ENCODE data around the gene CEP192. TPM values are rescaled to one million over a fixed set of nuclear protein-coding genes. Genes with fewer than 3 reads are reported as not detected.

CEP192 gene
- polyA plus RNA-seq, 1 of the 3 experiments (the other 2 are of a cell fraction), result 9.4 TPM

DNA sequence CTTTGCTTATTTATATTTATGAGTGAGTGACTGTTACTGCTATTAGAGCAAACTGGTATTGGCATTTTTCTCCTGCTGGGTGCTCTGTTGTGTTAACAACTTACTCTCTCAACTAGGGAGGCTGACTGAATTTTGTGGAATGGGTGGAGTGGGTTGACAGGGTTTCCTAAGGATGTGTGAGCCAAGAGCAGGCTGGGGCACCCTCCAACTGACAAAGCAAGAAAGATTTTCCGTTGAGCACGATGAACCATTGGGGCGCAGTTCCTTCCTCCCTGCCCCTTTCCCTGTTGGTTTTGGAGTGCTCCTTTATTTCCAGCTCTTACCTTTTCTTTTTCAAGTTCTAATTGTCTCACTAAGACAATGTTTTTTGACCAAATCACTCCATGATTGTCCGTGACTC, 23.0 kb upstream of the CEP192 start:
- no peak overlapping the region for H3K27ac ChIP-seq (ENCODE audit: low read depth in 2 of 2, low read length in 1 of 2)
- no peak for DNase-seq
- no peak overlapping the region for H3K9ac ChIP-seq
- H4K20me1 ChIP-seq (ENCODE audit: insufficient read depth), result no peaks in the 10 kb centered on the region
- no peak overlapping the region for H3K4me2 ChIP-seq
- no peaks in the 10 kb centered on the region for H3K27me3 ChIP-seq (ENCODE audit: insufficient read depth)
- H3K36me3 ChIP-seq (replicated peaks in 1 of 2; ENCODE audit: control insufficient read depth in 1 of 2, insufficient read depth in 2 of 2, low read length in 1 of 2), result peaks cover 24 to 42% of the 10 kb centered on the region in 2 experiments
- no peak overlapping the region for H2AFZ ChIP-seq (ENCODE audit: low read depth)
- ChIA-PET CTCF (no interaction called here), POLR2A (no interaction called here)
- peaks cover 5% of the 10 kb centered on the region for H3F3A ChIP-seq (replicated peaks; ENCODE audit: insufficient read depth)
- H3K9me2 ChIP-seq, result no peaks in the 10 kb centered on the region
- no peaks in the 10 kb centered on the region for H3K9me3 ChIP-seq
- H3K4me1 ChIP-seq (ENCODE audit: control insufficient read depth in 1 of 2, insufficient read depth in 2 of 2, low read depth in 1 of 2, low read length in 1 of 2), result no peaks in the 10 kb centered on the region
- 86% methylated on average over 4 of the region's 4 CpGs for WGBS (ENCODE audit: low lambda C conversion rate)
- TF ChIP-seq, protein P1, sequence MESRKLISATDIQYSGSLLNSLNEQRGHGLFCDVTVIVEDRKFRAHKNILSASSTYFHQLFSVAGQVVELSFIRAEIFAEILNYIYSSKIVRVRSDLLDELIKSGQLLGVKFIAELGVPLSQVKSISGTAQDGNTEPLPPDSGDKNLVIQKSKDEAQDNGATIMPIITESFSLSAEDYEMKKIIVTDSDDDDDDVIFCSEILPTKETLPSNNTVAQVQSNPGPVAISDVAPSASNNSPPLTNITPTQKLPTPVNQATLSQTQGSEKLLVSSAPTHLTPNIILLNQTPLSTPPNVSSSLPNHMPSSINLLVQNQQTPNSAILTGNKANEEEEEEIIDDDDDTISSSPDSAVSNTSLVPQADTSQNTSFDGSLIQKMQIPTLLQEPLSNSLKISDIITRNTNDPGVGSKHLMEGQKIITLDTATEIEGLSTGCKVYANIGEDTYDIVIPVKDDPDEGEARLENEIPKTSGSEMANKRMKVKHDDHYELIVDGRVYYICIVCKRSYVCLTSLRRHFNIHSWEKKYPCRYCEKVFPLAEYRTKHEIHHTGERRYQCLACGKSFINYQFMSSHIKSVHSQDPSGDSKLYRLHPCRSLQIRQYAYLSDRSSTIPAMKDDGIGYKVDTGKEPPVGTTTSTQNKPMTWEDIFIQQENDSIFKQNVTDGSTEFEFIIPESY (IDR thresholded peaks at IDR 0.05; ENCODE audit: borderline replicate concordance, low read depth), result no peak
- no peak for TF ChIP-seq RCOR1 (IDR thresholded peaks at IDR 0.05; ENCODE audit: low read length)
- no peak for TF ChIP-seq SMC3 (IDR thresholded peaks at IDR 0.05; ENCODE audit: low read depth, low read length)
- no peak for TF ChIP-seq ELF1 (IDR thresholded peaks at IDR 0.05)
- no peak for TF ChIP-seq IRF3 (IDR thresholded peaks at IDR 0.05; ENCODE audit: low read depth, low read length)
- no peak for TF ChIP-seq GATA2 (CRISPR knock-in tag; IDR thresholded peaks at IDR 0.05)
- no peak for TF ChIP-seq RAD21 (IDR thresholded peaks at IDR 0.05; ENCODE audit: low read length)
- no peak for TF ChIP-seq FOXJ3 (CRISPR knock-in tag; IDR thresholded peaks at IDR 0.05)
- no peak for TF ChIP-seq CTCF (IDR thresholded peaks at IDR 0.05)
- no peak for TF ChIP-seq GABPA (IDR thresholded peaks at IDR 0.05; ENCODE audit: low read depth)
- TF ChIP-seq FOSL2 (IDR thresholded peaks at IDR 0.05; ENCODE audit: borderline replicate concordance, low read depth), result no peak
- no peak for TF ChIP-seq JUND (IDR thresholded peaks at IDR 0.05)
- no peak for TF ChIP-seq NRF1 (IDR thresholded peaks at IDR 0.05; ENCODE audit: low read depth, low read length)
- no peak for TF ChIP-seq MXI1 (IDR thresholded peaks at IDR 0.05; ENCODE audit: low read depth, low read length)
- no peak overlapping the region for H3K4me3 ChIP-seq (ENCODE audit: low read depth in 2 of 2, low read length in 1 of 2)
- H3K79me2 ChIP-seq (ENCODE audit: insufficient read depth), result peaks cover 4% of the 10 kb centered on the region; the same call in 1 of the 2 replicates

- TF ChIP-seq, protein P2, sequence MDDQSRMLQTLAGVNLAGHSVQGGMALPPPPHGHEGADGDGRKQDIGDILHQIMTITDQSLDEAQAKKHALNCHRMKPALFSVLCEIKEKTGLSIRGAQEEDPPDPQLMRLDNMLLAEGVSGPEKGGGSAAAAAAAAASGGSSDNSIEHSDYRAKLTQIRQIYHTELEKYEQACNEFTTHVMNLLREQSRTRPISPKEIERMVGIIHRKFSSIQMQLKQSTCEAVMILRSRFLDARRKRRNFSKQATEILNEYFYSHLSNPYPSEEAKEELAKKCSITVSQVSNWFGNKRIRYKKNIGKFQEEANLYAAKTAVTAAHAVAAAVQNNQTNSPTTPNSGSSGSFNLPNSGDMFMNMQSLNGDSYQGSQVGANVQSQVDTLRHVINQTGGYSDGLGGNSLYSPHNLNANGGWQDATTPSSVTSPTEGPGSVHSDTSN (IDR thresholded peaks at IDR 0.05), result no peak
- TF ChIP-seq MEF2A (IDR thresholded peaks at IDR 0.05; ENCODE audit: borderline replicate concordance, low read depth), result no peak
- no peak for TF ChIP-seq EZH2phosphoT487 (IDR thresholded peaks at IDR 0.05; ENCODE audit: borderline replicate concordance, low read depth)
- TF ChIP-seq, protein P3, sequence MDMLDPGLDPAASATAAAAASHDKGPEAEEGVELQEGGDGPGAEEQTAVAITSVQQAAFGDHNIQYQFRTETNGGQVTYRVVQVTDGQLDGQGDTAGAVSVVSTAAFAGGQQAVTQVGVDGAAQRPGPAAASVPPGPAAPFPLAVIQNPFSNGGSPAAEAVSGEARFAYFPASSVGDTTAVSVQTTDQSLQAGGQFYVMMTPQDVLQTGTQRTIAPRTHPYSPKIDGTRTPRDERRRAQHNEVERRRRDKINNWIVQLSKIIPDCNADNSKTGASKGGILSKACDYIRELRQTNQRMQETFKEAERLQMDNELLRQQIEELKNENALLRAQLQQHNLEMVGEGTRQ (IDR thresholded peaks at IDR 0.05; ENCODE audit: borderline replicate concordance, low read depth, low read length), result no peak
- no peak for TF ChIP-seq GATA2 (CRISPR knock-in tag; IDR thresholded peaks at IDR 0.05)
- TF ChIP-seq FOSL2 (IDR thresholded peaks at IDR 0.05; ENCODE audit: borderline replicate concordance, low read depth), result no peak
- TF ChIP-seq TEAD4 (IDR thresholded peaks at IDR 0.05; ENCODE audit: borderline replicate concordance, insufficient read depth), result no peak
- Histone ChIP-seq H3K9me3 (no peaks in the 10 kb centered on the region), H3K79me2 (ENCODE audit: insufficient read depth) (peaks cover 4% of the 10 kb centered on the region; the same call in 1 of the 2 replicates), H3K4me2 (no peak overlapping the region), H3K9me2 (no peaks in the 10 kb centered on the region), H4K20me1 (ENCODE audit: insufficient read depth) (no peaks in the 10 kb centered on the region), H3K36me3 (replicated peaks in 1 of 2; ENCODE audit: control insufficient read depth in 1 of 2, insufficient read depth in 2 of 2, low read length in 1 of 2) (peaks cover 19 to 37% of the 10 kb centered on the region in 2 experiments), H3K4me1 (ENCODE audit: control insufficient read depth in 1 of 2, insufficient read depth in 2 of 2, low read depth in 1 of 2, low read length in 1 of 2) (no peaks in the 10 kb centered on the region), H3K9ac (no peak overlapping the region), H3F3A (replicated peaks; ENCODE audit: insufficient read depth) (peaks cover 5% of the 10 kb centered on the region), H3K27me3 (ENCODE audit: insufficient read depth) (no peaks in the 10 kb centered on the region), H2AFZ (ENCODE audit: low read depth) (no peak overlapping the region), H3K4me3 (ENCODE audit: low read depth in 2 of 2, low read length in 1 of 2) (no peak overlapping the region), H3K27ac (ENCODE audit: low read depth in 2 of 2, low read length in 1 of 2) (no peak overlapping the region)
- 90% methylated on average over 6 of the region's 6 CpGs for WGBS (ENCODE audit: low lambda C conversion rate)
- CTCF ChIA-PET, result no interaction called here
- DNase-seq, result no peak
- POLR2A ChIA-PET, result interaction anchor here (1.1 to 1.4 kb wide), 2 partner anchors 20 to 22 kb away, joined by 3 read pairs; partner anchors contain the start of genes CEP192 and SEH1L
These were observed 22.5 kb upstream of the CEP192 start for GRCh38 chr18:12968619-12969018.

Measured in SK-N-SH (cell line).